LHCN-M2 (cell line): ENCODE data around the gene UPP2. TPM values are rescaled to one million over a fixed set of nuclear protein-coding genes. Genes with fewer than 3 reads are reported as not detected.

Experiments
- total RNA-seq: library from RNA; depleted of rRNA; stranded (reverse); fragments of >200 nt; gene quantifications from 2 replicates; pipeline ENCODE4 v1.2.3, GENCODE V29; 2014; rRNA removed

The UPP2 gene
- total RNA-seq, 1 experiment from 2014 or later = not detected

Other genes starting within 250 kb of the UPP2 start
- gene ACVR1, start 225.5 kb upstream of the UPP2 start, total RNA-seq = 19.7 and 30.3 TPM in 2 replicates